Bronchial epithelial cell (primary cell): ENCODE data around the gene C2orf76. TPM values are rescaled to one million over a fixed set of nuclear protein-coding genes. Genes with fewer than 3 reads are reported as not detected.

Experiments used
- DNase-seq: peaks from one replicate; pipeline ENCODE4 v3.0.0-alpha.2; 2010; ENCODE audit warnings: low read depth
- FAIRE-seq: peaks from 2 replicates; lab custom pipeline; 2011; peaks lifted over from hg19 to GRCh38; lab: Jason Lieb, UNC
- H3K27me3 ChIP-seq: 2 replicates; pipeline ENCODE4 v1.5.1; 2011; ENCODE audit warnings: low read length; ENCODE audit not compliant: control insufficient read depth, insufficient read depth
- H3K36me3 ChIP-seq: 2 replicates; pipeline ENCODE4 v1.5.1; 2011; ENCODE audit warnings: low read length; ENCODE audit not compliant: control insufficient read depth, insufficient read depth
- H3K4me3 ChIP-seq: 2 replicates; pipeline ENCODE4 v1.5.1; 2011; ENCODE audit warnings: mild to moderate bottlenecking, low read depth, low read length, control low read depth
- total RNA-seq: library from RNA; depleted of rRNA; stranded (reverse); fragments of >200 nt; gene quantifications from 2 replicates; pipeline ENCODE4 v1.2.1, GENCODE V29; 2014
- TF ChIP-seq, protein P1 (sequence below): IDR thresholded peaks from 2 replicates; pipeline ENCODE4 v1.5.1; 2011; ENCODE audit warnings: mild to moderate bottlenecking, moderate library complexity, low read length, control low read depth, inconsistent platforms; ENCODE audit not compliant: insufficient read depth, severe bottlenecking

The C2orf76 gene
- total RNA-seq, 1 donor from 2014 or later, result 4.7 TPM

DNA sequence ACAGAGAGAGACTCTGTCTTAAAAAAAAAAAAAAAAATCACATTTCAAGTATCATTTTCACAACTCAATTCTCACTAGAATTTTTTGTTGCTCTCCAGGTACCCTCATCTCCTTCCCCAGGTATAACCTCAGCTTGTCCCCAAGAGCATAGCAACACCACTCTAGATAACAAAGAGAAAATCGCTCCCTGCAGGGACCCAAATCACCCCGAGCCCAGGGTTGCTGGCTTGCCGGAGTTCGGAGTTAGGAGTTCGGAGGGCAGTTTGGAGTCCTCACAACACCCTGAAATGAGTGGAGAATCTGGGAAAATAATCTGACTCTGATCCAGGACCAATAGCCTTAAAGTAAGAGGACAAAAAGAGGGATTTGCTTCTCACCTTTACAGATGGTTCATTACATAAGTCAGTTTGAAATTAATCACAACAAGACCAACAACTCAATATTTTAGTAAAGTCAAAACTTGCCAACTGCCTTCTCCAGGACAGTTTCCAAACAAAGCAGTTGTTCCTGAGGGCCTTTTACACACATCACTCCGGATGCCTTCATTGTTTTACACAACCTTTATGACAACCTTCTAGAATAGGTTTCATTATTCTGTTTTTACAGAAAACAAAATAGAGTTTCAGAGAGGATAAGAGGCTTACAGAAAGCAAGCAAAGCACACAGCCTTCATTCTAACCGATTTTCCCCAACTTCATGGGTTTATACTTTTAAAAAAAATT is 59.1 kb downstream of the C2orf76 start:
- TF ChIP-seq, protein P1, sequence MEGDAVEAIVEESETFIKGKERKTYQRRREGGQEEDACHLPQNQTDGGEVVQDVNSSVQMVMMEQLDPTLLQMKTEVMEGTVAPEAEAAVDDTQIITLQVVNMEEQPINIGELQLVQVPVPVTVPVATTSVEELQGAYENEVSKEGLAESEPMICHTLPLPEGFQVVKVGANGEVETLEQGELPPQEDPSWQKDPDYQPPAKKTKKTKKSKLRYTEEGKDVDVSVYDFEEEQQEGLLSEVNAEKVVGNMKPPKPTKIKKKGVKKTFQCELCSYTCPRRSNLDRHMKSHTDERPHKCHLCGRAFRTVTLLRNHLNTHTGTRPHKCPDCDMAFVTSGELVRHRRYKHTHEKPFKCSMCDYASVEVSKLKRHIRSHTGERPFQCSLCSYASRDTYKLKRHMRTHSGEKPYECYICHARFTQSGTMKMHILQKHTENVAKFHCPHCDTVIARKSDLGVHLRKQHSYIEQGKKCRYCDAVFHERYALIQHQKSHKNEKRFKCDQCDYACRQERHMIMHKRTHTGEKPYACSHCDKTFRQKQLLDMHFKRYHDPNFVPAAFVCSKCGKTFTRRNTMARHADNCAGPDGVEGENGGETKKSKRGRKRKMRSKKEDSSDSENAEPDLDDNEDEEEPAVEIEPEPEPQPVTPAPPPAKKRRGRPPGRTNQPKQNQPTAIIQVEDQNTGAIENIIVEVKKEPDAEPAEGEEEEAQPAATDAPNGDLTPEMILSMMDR, result no peak
- DNase-seq, result no peak
- Histone ChIP-seq H3K36me3 (no peaks in the 10 kb centered on the region), H3K4me3 (no peak overlapping the region), H3K27me3 (no peaks in the 10 kb centered on the region)
- FAIRE-seq, result no peak

- H3K36me3 ChIP-seq, result no peaks in the 10 kb centered on the region
- TF ChIP-seq, protein P1, result no peak
- FAIRE-seq, result no peak
- DNase-seq, result no peak
- H3K4me3 ChIP-seq, result no peak overlapping the region
- no peaks in the 10 kb centered on the region for H3K27me3 ChIP-seq
Measured at GRCh38 chr2:119306196-119306590, 60.4 kb downstream of the C2orf76 start.

GRCh38 chr2:119305497-119306195 is 61.0 kb downstream of the C2orf76 start:
- no peak for FAIRE-seq
- no peaks in the 10 kb centered on the region for H3K27me3 ChIP-seq
- no peak for DNase-seq
- H3K36me3 ChIP-seq, result no peaks in the 10 kb centered on the region
- H3K4me3 ChIP-seq, result no peak overlapping the region
- TF ChIP-seq, protein P1, result no peak

- H3K4me3 ChIP-seq, result no peak overlapping the region
- no peak for FAIRE-seq
- no peak for DNase-seq
- no peaks in the 10 kb centered on the region for H3K27me3 ChIP-seq
- TF ChIP-seq, protein P1, result no peak
- H3K36me3 ChIP-seq, result no peaks in the 10 kb centered on the region
Measured at GRCh38 chr2:119304847-119305246, 61.8 kb downstream of the C2orf76 start.

GRCh38 chr2:119301413-119301812 is 65.2 kb downstream of the C2orf76 start:
- FAIRE-seq (no peak), DNase-seq (no peak)
- no peaks in the 10 kb centered on the region for H3K27me3 ChIP-seq
- H3K36me3 ChIP-seq, result no peaks in the 10 kb centered on the region
- TF ChIP-seq, protein P1, result no peak
- H3K4me3 ChIP-seq, result no peak overlapping the region
